HCT116 (cell line): Measurements from ENCODE around the gene ZNRF3. TPM values are rescaled to one million over a fixed set of nuclear protein-coding genes. Genes with fewer than 3 reads are reported as not detected.

Experiments used
- ATAC-seq: fragments of 200-7000 bp; cut with Tn5 transposase; 2 replicates; pipeline ENCODE4 v1.9.1; 2020; ENCODE audit warnings: mild to moderate bottlenecking, moderate library complexity
- BruUV-seq: library from RNA; stranded (reverse); fragments of 400-500 nt; replicated peaks from 2 replicates; lab custom pipeline; 2021; lab: Mats Ljungman, UMichigan
- CTCF ChIA-PET: fragments of 300-600 bp; sonication (Branson Sonifier 250); formaldehyde crosslinking; loops from one replicate; lab custom pipeline; 2021; ENCODE audit warnings: antibody characterized with exemption; lab: Charles Lee
- POLR2A ChIA-PET: fragments of 300-600, 350-600 bp; sonication (Branson Sonifier 250); formaldehyde crosslinking; loops from one replicate; lab custom pipeline; 2021; ENCODE audit warnings: antibody characterized with exemption; lab: Charles Lee
- RAD21 ChIA-PET, 2 experiments: fragments of 300-600 bp; sonication (Branson Sonifier 250); formaldehyde crosslinking; loops; one replicate each; lab custom pipeline; 2023; ENCODE audit warnings: low total read pairs in 2 of 2; ENCODE audit not compliant: uncharacterized antibody in 2 of 2, unreplicated experiment in 2 of 2, low non-redundant PET in 1 of 2; lab: Charles Lee
- DNase-seq: peaks from one replicate; pipeline ENCODE4 v3.0.0-alpha.2; 2010; ENCODE audit warnings: low read depth, low spot score
- H2AFZ ChIP-seq: fragments of 200-600 bp; shearing (Covaris generic), sonication (generic); 2 replicates; pipeline ENCODE4 v1.6.1; 2017; ENCODE audit warnings: low read depth, mixed run types, mixed read lengths, antibody characterized with exemption, low read length; ENCODE audit not compliant: poor library complexity, severe bottlenecking
- H3K27ac ChIP-seq: 2 replicates; pipeline ENCODE4 v1.5.1; 2012; ENCODE audit warnings: low read depth, low read length
- H3K27me3 ChIP-seq: fragments of 200-600 bp; sonication (generic); 2 replicates; pipeline ENCODE4 v1.6.1; 2016; ENCODE audit warnings: mixed run types, low read length, mixed read lengths; ENCODE audit not compliant: insufficient read depth
- H3K36me3 ChIP-seq, 2 experiments: fragments of 200-500 bp in 1 of 2; fragments of 200-600 bp in 1 of 2; sonication (Bioruptor generic) in 1 of 2; sonication (generic) in 1 of 2; 2 replicates each; pipeline versions ENCODE4 v1.5.1 to v1.6.1; 2014 to 2016; ENCODE audit warnings: low read length in 2 of 2, inconsistent platforms in 1 of 2, mixed read lengths in 1 of 2, mixed run types in 1 of 2; ENCODE audit not compliant: insufficient read depth in 2 of 2, control insufficient read depth in 1 of 2
- H3K4me1 ChIP-seq, 2 experiments: fragments of 200-600 bp in 1 of 2; sonication (generic) in 1 of 2; 2 replicates each; pipeline versions ENCODE4 v1.5.1 to v1.6.1; 2012 to 2017; ENCODE audit warnings: low read length in 2 of 2, inconsistent platforms in 1 of 2, mild to moderate bottlenecking in 1 of 2, mixed read lengths in 1 of 2, mixed run types in 1 of 2, moderate library complexity in 1 of 2; ENCODE audit not compliant: insufficient read depth in 2 of 2, control insufficient read depth in 1 of 2
- H3K4me2 ChIP-seq: fragments of 200-600 bp; sonication (generic); 2 replicates; pipeline ENCODE4 v1.6.1; 2017; ENCODE audit warnings: mixed run types, low read length, mixed read lengths
- H3K4me3 ChIP-seq, 2 experiments: fragments of 200-600 bp in 1 of 2; sonication (generic) in 1 of 2; replicated peaks in 1 of 2; 2 replicates each; pipeline ENCODE4 v1.5.1; 2011 to 2016; ENCODE audit warnings: low read length in 2 of 2, control low read depth in 1 of 2, low read depth in 1 of 2, mild to moderate bottlenecking in 1 of 2, mixed read lengths in 1 of 2, mixed run types in 1 of 2
- H3K79me2 ChIP-seq: fragments of 200-600 bp; sonication (generic); 2 replicates; pipeline ENCODE4 v1.6.1; 2017; ENCODE audit warnings: mild to moderate bottlenecking, mixed run types, low read length, moderate library complexity, mixed read lengths; ENCODE audit not compliant: insufficient read depth
- H3K9ac ChIP-seq: fragments of 200-600 bp; sonication (generic); 2 replicates; pipeline ENCODE4 v1.6.1; 2016; ENCODE audit warnings: low read length, mixed read lengths
- H3K9me2 ChIP-seq: fragments of 200-600 bp; sonication (generic), shearing (Covaris generic); 2 replicates; pipeline ENCODE4 v1.6.1; 2017; ENCODE audit warnings: mixed run types, mild to moderate bottlenecking, moderate library complexity; ENCODE audit not compliant: insufficient read depth
- H3K9me3 ChIP-seq, 2 experiments: fragments of 200-500 bp in 1 of 2; fragments of 200-600 bp in 1 of 2; sonication (Bioruptor generic) in 1 of 2; sonication (generic) in 1 of 2; 2 replicates each; pipeline ENCODE4 v1.6.1; 2014 to 2017; ENCODE audit warnings: low read length in 2 of 2, mixed read lengths in 2 of 2, inconsistent platforms in 1 of 2, low read depth in 1 of 2, mild to moderate bottlenecking in 1 of 2, mixed run types in 1 of 2, moderate library complexity in 1 of 2; ENCODE audit not compliant: control insufficient read depth in 1 of 2, insufficient read depth in 1 of 2
- H4K20me1 ChIP-seq: fragments of 200-600 bp; sonication (generic), shearing (Covaris generic); 2 replicates; pipeline ENCODE4 v1.6.1; 2017; ENCODE audit warnings: mixed run types, mild to moderate bottlenecking, moderate library complexity; ENCODE audit not compliant: insufficient read depth
- ATF3 ChIP-seq: IDR thresholded peaks from 2 replicates; pipeline ENCODE4 v1.6.1; 2012
- CBX3 ChIP-seq: IDR thresholded peaks from 2 replicates; pipeline ENCODE4 v1.6.1; 2012; ENCODE audit warnings: low read depth
- CEBPB ChIP-seq: IDR thresholded peaks from 2 replicates; pipeline ENCODE4 v1.6.1; 2012; ENCODE audit warnings: low read depth
- EGR1 ChIP-seq: IDR thresholded peaks from 2 replicates; pipeline ENCODE4 v1.6.1; 2012; ENCODE audit warnings: low read depth
- ELF1 ChIP-seq: IDR thresholded peaks from 2 replicates; pipeline ENCODE4 v1.6.1; 2012; ENCODE audit warnings: low read depth, borderline replicate concordance
- EZH2 ChIP-seq: fragments of 200-600 bp; sonication (generic); IDR thresholded peaks from 2 replicates; pipeline ENCODE4 v1.6.1; 2017; ENCODE audit warnings: antibody characterized with exemption, mixed run types
- EZH2phosphoT487 ChIP-seq: fragments of 200-600 bp; IDR thresholded peaks from 2 replicates; pipeline ENCODE4 v1.6.1; 2018; ENCODE audit warnings: antibody characterized with exemption, borderline replicate concordance
- FOSL1 ChIP-seq: IDR thresholded peaks from 2 replicates; pipeline ENCODE4 v1.6.1; 2012; ENCODE audit warnings: low read depth
- POLR2A ChIP-seq: IDR thresholded peaks from 2 replicates; pipeline ENCODE4 v1.7.0; 2011; ENCODE audit warnings: borderline replicate concordance; ENCODE audit not compliant: insufficient read depth, insufficient read length; ENCODE audit errors: extremely low read depth
- POLR2AphosphoS5 ChIP-seq: IDR thresholded peaks from 2 replicates; pipeline ENCODE4 v1.6.1; 2011; ENCODE audit warnings: mild to moderate bottlenecking, low read depth, low read length, moderate library complexity
- RAD21 ChIP-seq: IDR thresholded peaks from 2 replicates; pipeline ENCODE4 v1.6.1; 2012; ENCODE audit warnings: low read depth, mild to moderate bottlenecking
- SIN3A ChIP-seq: IDR thresholded peaks from 2 replicates; pipeline ENCODE4 v1.6.1; 2012; ENCODE audit warnings: low read depth
- SP1 ChIP-seq: IDR thresholded peaks from 2 replicates; pipeline ENCODE4 v1.6.1; 2012; ENCODE audit warnings: low read depth
- TCF7L2 ChIP-seq: IDR thresholded peaks from 2 replicates; pipeline ENCODE4 v1.7.0; 2011; ENCODE audit warnings: borderline replicate concordance, inconsistent platforms; ENCODE audit not compliant: insufficient read depth, insufficient read length; ENCODE audit errors: extremely low read depth
- YY1 ChIP-seq: IDR thresholded peaks from 2 replicates; pipeline ENCODE4 v1.6.1; 2011; ENCODE audit warnings: low read length, low read depth, moderate library complexity, mild to moderate bottlenecking; ENCODE audit not compliant: insufficient replicate concordance; ENCODE audit errors: extremely low read depth
- ZBTB33 ChIP-seq: IDR thresholded peaks from 2 replicates; pipeline ENCODE4 v1.6.1; 2011; ENCODE audit warnings: mild to moderate bottlenecking, low read length, moderate library complexity; ENCODE audit not compliant: insufficient replicate concordance; ENCODE audit errors: extremely low read depth
- ZFX ChIP-seq: fragments of 450-650 bp; IDR thresholded peaks from 2 replicates; pipeline ENCODE4 v1.6.1; 2017
- ZNF274 ChIP-seq: fragments of 200-500 bp; sonication (Bioruptor generic); IDR thresholded peaks from 2 replicates; pipeline ENCODE4 v1.6.1; 2014; ENCODE audit warnings: mild to moderate bottlenecking, low read depth, low read length, inconsistent platforms
- intact Hi-C: fragments of 100-400 bp; cut with micrococcal nuclease; formaldehyde crosslinking; loops from 2 replicates; pipeline ENCODE4 v1.10.0; 2022
- total RNA-seq: library from RNA; stranded (reverse); gene quantifications from one replicate; pipeline ENCODE4 v1.2.1, GENCODE V29; 2021; ENCODE audit not compliant: unreplicated experiment
- TF ChIP-seq, protein P1 (sequence below): IDR thresholded peaks from 2 replicates; pipeline ENCODE4 v1.6.1; 2012; ENCODE audit warnings: low read depth
- TF ChIP-seq, protein P2 (sequence below), 3 experiments: fragments of 200-600 bp in 1 of 3; sonication (generic) in 1 of 3; IDR thresholded peaks in 2 of 3; conservative IDR thresholded peaks in 1 of 3; 2 replicates each; pipeline ENCODE4 v1.5.1; 2012 to 2017; ENCODE audit warnings: low read depth in 2 of 3, low read length in 2 of 3, antibody characterized with exemption in 1 of 3, borderline replicate concordance in 1 of 3, control low read depth in 1 of 3, mild to moderate bottlenecking in 1 of 3, mixed read lengths in 1 of 3, mixed run types in 1 of 3, moderate library complexity in 1 of 3; ENCODE audit not compliant: insufficient read depth in 1 of 3

ZNRF3 gene
- total RNA-seq, 1 experiment from 2014 or later = 12.2 TPM

GRCh38 chr22:28921585-28921879, 38.2 kb downstream of the ZNRF3 start:
- DNase-seq (no peak), ATAC-seq (no peak)
- ChIA-PET POLR2A (no interaction called here), RAD21 (no interaction called here), CTCF (no interaction called here)
- peak overlapping the region; percentile 47; the same call in 1 of the 2 replicates for H3K4me2 ChIP-seq
- no peaks in the 10 kb centered on the region for H3K27me3 ChIP-seq
- H3K9ac ChIP-seq = no peak overlapping the region
- no peaks in the 10 kb centered on the region for H3K9me3 ChIP-seq
- no peak for TF ChIP-seq TCF7L2
- TF ChIP-seq, protein P1, sequence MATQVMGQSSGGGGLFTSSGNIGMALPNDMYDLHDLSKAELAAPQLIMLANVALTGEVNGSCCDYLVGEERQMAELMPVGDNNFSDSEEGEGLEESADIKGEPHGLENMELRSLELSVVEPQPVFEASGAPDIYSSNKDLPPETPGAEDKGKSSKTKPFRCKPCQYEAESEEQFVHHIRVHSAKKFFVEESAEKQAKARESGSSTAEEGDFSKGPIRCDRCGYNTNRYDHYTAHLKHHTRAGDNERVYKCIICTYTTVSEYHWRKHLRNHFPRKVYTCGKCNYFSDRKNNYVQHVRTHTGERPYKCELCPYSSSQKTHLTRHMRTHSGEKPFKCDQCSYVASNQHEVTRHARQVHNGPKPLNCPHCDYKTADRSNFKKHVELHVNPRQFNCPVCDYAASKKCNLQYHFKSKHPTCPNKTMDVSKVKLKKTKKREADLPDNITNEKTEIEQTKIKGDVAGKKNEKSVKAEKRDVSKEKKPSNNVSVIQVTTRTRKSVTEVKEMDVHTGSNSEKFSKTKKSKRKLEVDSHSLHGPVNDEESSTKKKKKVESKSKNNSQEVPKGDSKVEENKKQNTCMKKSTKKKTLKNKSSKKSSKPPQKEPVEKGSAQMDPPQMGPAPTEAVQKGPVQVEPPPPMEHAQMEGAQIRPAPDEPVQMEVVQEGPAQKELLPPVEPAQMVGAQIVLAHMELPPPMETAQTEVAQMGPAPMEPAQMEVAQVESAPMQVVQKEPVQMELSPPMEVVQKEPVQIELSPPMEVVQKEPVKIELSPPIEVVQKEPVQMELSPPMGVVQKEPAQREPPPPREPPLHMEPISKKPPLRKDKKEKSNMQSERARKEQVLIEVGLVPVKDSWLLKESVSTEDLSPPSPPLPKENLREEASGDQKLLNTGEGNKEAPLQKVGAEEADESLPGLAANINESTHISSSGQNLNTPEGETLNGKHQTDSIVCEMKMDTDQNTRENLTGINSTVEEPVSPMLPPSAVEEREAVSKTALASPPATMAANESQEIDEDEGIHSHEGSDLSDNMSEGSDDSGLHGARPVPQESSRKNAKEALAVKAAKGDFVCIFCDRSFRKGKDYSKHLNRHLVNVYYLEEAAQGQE = no peak
- no peak for TF ChIP-seq RAD21
- no peak for TF ChIP-seq POLR2AphosphoS5
- TF ChIP-seq ZFX = no peak
- TF ChIP-seq ZNF274 = no peak
- TF ChIP-seq EZH2phosphoT487 = no peak
- no peak for TF ChIP-seq CBX3
- no peak for TF ChIP-seq EZH2
- TF ChIP-seq, protein P2, sequence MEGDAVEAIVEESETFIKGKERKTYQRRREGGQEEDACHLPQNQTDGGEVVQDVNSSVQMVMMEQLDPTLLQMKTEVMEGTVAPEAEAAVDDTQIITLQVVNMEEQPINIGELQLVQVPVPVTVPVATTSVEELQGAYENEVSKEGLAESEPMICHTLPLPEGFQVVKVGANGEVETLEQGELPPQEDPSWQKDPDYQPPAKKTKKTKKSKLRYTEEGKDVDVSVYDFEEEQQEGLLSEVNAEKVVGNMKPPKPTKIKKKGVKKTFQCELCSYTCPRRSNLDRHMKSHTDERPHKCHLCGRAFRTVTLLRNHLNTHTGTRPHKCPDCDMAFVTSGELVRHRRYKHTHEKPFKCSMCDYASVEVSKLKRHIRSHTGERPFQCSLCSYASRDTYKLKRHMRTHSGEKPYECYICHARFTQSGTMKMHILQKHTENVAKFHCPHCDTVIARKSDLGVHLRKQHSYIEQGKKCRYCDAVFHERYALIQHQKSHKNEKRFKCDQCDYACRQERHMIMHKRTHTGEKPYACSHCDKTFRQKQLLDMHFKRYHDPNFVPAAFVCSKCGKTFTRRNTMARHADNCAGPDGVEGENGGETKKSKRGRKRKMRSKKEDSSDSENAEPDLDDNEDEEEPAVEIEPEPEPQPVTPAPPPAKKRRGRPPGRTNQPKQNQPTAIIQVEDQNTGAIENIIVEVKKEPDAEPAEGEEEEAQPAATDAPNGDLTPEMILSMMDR (IDR thresholded peaks at IDR 0.05 in 2 of 3, conservative IDR thresholded peaks at IDR 0.05 in 1 of 3; ENCODE audit: borderline replicate concordance in 1 of 3, insufficient read depth in 1 of 3, low read depth in 2 of 3, low read length in 2 of 3) = no peak
- no peak for TF ChIP-seq ATF3
- no peak for TF ChIP-seq YY1
- no peak for TF ChIP-seq EGR1
- TF ChIP-seq CEBPB = no peak
- no peak for TF ChIP-seq POLR2A
- no peak for TF ChIP-seq ZBTB33
- TF ChIP-seq ELF1 = no peak
- no peak for TF ChIP-seq SP1
- no peak for TF ChIP-seq SIN3A
- no peak for TF ChIP-seq FOSL1
- 0 out of 2 replicates have a peak, but pooled peaks cover 3% of the 10 kb centered on the region for H4K20me1 ChIP-seq
- H3K27ac ChIP-seq = no peak overlapping the region
- H3K79me2 ChIP-seq = peaks cover 81% of the 10 kb centered on the region
- no peaks in the 10 kb centered on the region for H3K36me3 ChIP-seq
- H3K4me1 ChIP-seq = peaks cover 97 to 98% of the 10 kb centered on the region in 2 experiments
- H3K9me2 ChIP-seq = no peaks in the 10 kb centered on the region
- no peak overlapping the region for H2AFZ ChIP-seq
- BruUV-seq = no TSS peak
- H3K4me3 ChIP-seq = no peak overlapping the region
- intact Hi-C loops = no loop called here
